ENCODE measurements around the gene USP6NL.
"Not testable (repeated sequence)": the region's sequence is repeated elsewhere in the genome, so short reads cannot be mapped to it uniquely, and the experiment has no call there.

Gene USP6NL

GRCh38 chr10:11511321-11511720 lies 100.1 kb downstream of the USP6NL start:
- no peak for DNase-seq

GRCh38 chr10:11510736-11511135 lies 100.7 kb downstream of the USP6NL start:
- DNase-seq, result no peak

- no peak for DNase-seq
Observed at GRCh38 chr10:11510281-11510680, 101.2 kb downstream of the USP6NL start.

GRCh38 chr10:11509036-11509435 lies 102.4 kb downstream of the USP6NL start:
- DNase-seq, result no peak

GRCh38 chr10:11506247-11506789 lies 105.1 kb downstream of the USP6NL start:
- no peak for DNase-seq

- no peak for DNase-seq
Observed at GRCh38 chr10:11505639-11506038, 105.8 kb downstream of the USP6NL start.

GRCh38 chr10:11504566-11505285 lies 106.7 kb downstream of the USP6NL start:
- DNase-seq, result no peak

GRCh38 chr10:11501600-11501999 lies 109.8 kb downstream of the USP6NL start:
- no peak for DNase-seq

- DNase-seq, result no peak
Observed at GRCh38 chr10:11499425-11500071, 111.9 kb downstream of the USP6NL start.

GRCh38 chr10:11498399-11498798 lies 113.1 kb downstream of the USP6NL start:
- no peak for DNase-seq

GRCh38 chr10:11494923-11495322 lies 116.5 kb downstream of the USP6NL start:
- not testable (repeated sequence) for DNase-seq

GRCh38 chr10:11493646-11494045 lies 117.8 kb downstream of the USP6NL start:
- DNase-seq, result no peak

GRCh38 chr10:11491087-11491486 lies 120.4 kb downstream of the USP6NL start:
- no peak for DNase-seq

GRCh38 chr10:11489591-11489990 lies 121.9 kb downstream of the USP6NL start:
- no peak for DNase-seq

- DNase-seq, result no peak
Observed at GRCh38 chr10:11488126-11488525, 123.3 kb downstream of the USP6NL start.

- no peak for DNase-seq
Observed at GRCh38 chr10:11483201-11484148, 128.0 kb downstream of the USP6NL start.

GRCh38 chr10:11482306-11482705 lies 129.1 kb downstream of the USP6NL start:
- DNase-seq, result no peak

GRCh38 chr10:11480687-11481086 lies 130.8 kb downstream of the USP6NL start:
- DNase-seq, result no peak

- no peak for DNase-seq
Observed at GRCh38 chr10:11479300-11479699, 132.2 kb downstream of the USP6NL start.

- no peak for DNase-seq
Observed at GRCh38 chr10:11478807-11479206, 132.6 kb downstream of the USP6NL start.

GRCh38 chr10:11475831-11476434 lies 135.5 kb downstream of the USP6NL start:
- DNase-seq, result no peak

- DNase-seq, result no peak
Observed at GRCh38 chr10:11473128-11473760, 138.2 kb downstream of the USP6NL start.
